Measurements from ENCODE around the gene CCR8.

Gene CCR8

GRCh38 chr3:39379778-39380155 lies 50.3 kb downstream of the CCR8 start:
- intact Hi-C loops (cut with DNase I; ENCODE audit: low total_unique reads), result no loop called here
- TF ChIP-seq CTCF (IDR thresholded peaks at IDR 0.05), result no peak
- Histone ChIP-seq H3K27ac (no peak overlapping the region), H3K9me3 (no peaks in the 10 kb centered on the region), H3K27me3 (no peaks in the 10 kb centered on the region), H3K4me1 (peaks cover 0 to 13% (median 7%) of the 10 kb centered on the region in 4 donors), H3K4me3 (no peak overlapping the region), H3K36me3 (no peaks in the 10 kb centered on the region)
- DNase-seq, result no peak

GRCh38 chr3:39381432-39381831 lies 51.9 kb downstream of the CCR8 start:
- no peak for TF ChIP-seq CTCF (IDR thresholded peaks at IDR 0.05)
- no peaks in the 10 kb centered on the region for H3K27me3 ChIP-seq
- intact Hi-C loops (cut with DNase I; ENCODE audit: low total_unique reads), result no loop called here
- H3K27ac ChIP-seq, result no peak overlapping the region
- no peaks in the 10 kb centered on the region for H3K9me3 ChIP-seq
- DNase-seq, result no peak
- H3K36me3 ChIP-seq, result no peaks in the 10 kb centered on the region
- H3K4me1 ChIP-seq, result peaks cover 0 to 23% (median 12%) of the 10 kb centered on the region in 4 donors
- no peak overlapping the region for H3K4me3 ChIP-seq
